ENCODE measurements around the gene BMP7.
"Not testable (repeated sequence)": the region's sequence is repeated elsewhere in the genome, so short reads cannot be mapped to it uniquely, and the experiment has no call there.

The BMP7 gene

DNA sequence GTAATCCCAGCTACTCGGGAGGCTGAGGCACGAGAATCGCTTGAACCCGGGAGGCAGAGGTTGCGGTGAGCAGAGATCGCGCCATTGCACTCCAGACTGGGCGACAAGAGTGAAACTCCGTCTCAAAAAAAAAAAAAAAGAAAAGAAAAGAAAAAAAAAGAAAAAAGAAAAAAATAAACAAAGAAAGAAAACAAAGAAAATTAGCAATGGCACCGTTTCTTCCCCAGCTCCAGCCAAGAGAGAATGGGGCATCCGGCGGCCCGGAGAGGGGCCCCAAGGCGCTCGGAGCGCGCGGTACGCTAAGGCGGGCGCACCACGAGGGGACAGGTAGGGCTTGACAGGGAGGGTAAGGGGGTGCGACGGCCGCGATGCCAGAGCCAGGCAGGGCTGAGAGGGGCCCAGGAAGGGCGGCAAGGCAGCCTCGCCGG, 1.5 kb downstream of the BMP7 start:
- DNase-seq = not testable (repeated sequence)

GRCh38 chr20:57263801-57264792, 2.3 kb downstream of the BMP7 start:
- no peak for DNase-seq

GRCh38 chr20:57262784-57263609, 3.4 kb downstream of the BMP7 start:
- DNase-seq = no peak

DNA sequence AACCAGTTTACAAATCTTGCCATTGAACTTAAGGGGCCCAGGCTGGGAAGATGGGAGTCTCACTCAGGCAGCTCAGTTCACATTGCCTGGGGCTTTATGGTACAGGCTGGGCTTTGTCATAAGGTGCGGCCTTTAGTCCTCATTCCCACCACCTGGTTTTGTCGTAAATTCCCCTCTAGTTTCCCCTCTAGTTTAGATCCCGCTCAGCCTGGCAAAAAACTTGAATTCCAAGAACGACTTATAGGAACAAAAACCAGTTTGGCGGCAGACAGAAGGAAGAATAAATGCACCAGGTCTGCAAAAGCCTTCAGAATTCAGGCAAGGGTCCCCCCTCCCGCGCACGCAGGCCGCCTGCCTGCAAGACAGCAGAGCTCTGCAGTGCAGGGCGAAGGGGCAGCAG, 4.1 kb downstream of the BMP7 start:
- DNase-seq = no peak

DNA sequence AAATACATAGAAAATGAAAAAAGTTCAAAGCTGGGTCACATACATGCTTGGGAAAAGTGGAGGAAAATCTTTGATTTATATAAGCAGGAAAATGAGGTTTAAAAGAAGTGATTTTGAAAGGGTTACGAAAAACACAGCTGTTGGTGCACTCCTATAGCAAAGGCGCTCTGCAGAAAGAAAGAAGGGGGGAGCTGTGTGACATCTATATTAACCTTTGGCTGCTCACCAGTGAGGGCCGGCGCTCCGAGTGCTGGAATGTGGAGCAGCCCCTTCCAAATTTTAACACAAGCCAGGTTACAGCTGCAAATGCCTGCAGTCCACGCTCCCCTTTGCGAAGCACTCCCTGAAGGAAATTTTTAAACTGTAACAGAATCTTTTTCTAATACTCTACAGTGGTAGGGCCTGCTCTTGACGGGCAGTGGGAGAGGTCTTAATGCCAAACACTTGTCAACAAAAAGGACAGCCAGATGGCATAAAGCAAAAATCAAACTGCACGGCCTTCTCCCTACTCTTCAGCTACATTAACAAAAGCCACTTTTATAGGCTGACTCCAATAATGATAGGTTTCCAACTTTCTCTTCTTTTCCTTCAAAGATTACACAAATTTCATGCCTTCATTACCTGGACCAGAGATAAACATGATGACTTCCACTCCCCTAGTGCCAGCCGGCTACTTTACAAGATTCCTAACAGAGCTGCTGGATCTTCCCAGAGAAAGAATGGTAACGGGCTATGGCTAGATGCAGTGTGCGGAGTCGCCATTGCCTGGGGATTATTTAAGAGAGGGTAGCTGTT, 4.8 kb downstream of the BMP7 start:
- DNase-seq = no peak

DNA sequence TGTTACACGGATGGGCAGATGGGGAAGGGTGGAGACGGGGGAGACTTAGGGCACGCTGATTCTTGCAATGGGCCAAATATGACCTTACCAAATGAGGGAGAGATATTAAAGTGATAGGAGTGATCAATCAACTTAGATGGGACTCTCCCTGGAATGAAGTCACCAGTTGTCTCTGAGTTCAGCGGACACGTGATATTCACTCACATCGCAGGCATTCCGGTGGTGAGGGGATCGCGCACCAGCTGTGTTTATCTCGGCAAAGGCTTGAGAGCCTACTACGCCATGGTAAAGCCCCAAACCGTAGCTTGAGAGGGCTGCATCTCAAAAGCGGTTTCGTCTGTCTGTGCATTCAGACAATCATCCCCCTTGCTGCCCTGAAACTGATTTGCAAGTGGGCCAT, 5.5 kb downstream of the BMP7 start:
- DNase-seq = no peak

- DNase-seq = no peak
These were observed 6.2 kb downstream of the BMP7 start for GRCh38 chr20:57259938-57260921.

DNA sequence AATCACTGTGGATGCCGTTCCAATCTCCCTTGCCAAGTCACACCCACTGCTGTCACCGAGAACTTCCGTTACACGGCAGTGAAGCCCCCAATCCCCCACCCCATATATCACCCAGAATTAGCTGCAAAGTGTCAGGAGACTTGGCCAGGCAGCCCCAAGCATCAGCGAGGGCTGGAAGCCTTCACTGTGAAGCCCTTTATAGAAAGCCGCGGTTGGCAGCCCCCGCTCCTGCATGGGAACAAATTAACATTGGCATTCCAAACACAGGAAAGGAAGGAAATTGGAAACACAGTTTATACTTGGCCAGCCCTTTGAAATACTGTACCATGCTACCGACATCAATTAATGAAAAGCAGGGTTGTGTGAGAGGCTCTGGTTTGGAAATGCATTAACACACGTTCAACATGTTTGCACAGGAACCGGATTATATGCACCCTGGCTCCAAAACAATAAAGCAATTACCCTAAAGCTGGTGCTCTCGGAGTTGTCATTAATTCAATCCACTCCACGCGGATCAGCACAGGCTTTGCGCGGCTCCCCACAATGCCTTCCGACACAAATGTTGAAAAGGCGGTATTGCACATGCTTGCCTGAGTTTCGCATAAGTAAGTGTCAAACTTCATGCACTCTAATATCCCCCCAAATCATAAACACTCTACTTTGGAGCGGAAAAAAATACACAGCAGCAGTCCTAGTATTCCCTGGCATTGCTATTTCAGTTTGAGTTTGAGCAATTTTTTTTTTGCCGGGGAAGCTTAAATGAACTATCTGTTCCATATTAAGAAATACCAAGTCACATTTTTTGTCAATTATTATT, 7.1 kb downstream of the BMP7 start:
- DNase-seq = no peak

GRCh38 chr20:57257701-57258453, 8.6 kb downstream of the BMP7 start:
- no peak for DNase-seq

- DNase-seq = no peak
These were observed 9.5 kb downstream of the BMP7 start for GRCh38 chr20:57256908-57257307.

GRCh38 chr20:57256205-57256604, 10.2 kb downstream of the BMP7 start:
- DNase-seq = no peak

GRCh38 chr20:57255183-57255582, 11.3 kb downstream of the BMP7 start:
- DNase-seq = no peak

DNA sequence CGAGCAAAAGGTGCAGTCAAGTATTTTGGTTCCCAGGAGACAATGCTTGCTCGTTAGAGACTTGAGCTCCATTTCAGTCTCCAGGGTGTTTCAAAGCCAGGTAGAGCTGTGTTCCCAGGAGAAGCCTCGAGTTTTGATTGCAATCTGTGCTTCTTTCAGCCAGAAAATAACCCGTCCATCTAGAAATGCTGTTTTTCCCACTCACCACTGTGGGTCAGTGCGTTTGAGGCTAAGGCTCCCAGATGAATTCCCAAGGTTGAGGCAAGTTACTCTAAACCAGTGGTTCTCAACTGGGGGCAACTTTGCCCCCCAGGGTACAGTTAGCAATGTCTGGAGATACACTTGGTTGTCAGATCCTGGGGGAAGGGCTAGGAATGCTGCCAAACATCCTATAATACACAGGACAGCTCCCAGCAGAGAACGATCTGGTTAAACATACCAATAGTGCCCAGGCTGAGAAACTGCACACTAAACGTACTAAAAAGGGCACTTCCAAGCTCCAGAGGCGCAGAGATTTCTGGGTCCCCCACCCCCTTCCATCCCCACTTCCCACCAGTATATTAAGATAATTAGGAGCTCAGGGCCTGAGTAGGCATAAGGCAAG, 13.8 kb downstream of the BMP7 start:
- DNase-seq = no peak

- DNase-seq = no peak
These were observed 14.5 kb downstream of the BMP7 start for GRCh38 chr20:57251949-57252348.

- no peak for DNase-seq
These were observed 15.1 kb downstream of the BMP7 start for GRCh38 chr20:57251344-57251743.

GRCh38 chr20:57250607-57251343, 15.7 kb downstream of the BMP7 start:
- DNase-seq = no peak

DNA sequence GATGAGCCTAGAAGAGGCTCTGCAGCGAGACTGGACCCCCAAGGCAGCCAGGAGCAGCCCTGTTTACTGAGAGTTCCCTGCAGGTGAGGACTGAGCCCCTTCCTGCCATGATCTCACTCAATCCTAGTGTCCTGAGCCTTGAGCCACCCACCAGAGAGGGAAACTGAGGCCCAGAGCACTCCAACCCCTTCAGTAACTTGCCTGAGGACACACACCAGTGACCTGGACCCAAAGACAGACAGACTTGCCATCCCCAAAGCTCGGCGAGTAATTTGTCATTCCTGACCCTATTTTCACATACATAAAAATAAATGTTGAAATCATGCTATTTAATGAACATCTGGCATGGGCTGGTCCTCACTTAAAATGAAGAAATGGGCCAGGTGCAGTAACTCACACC, 16.7 kb downstream of the BMP7 start:
- DNase-seq = no peak

GRCh38 chr20:57249073-57249472, 17.4 kb downstream of the BMP7 start:
- no peak for DNase-seq

Measured in activated CD4-positive, alpha-beta T cell treated with anti-CD3 and anti-CD28 coated beads, Interleukin-2, amount 50 U/mL, for 4 hours (primary cell).